Adrenal gland (tissue), 5 donors: ENCODE measurements around the gene SNCG.

Experiments used
- POLR2A ChIP-seq, 2 donors: fragments of 450-650 bp; IDR thresholded peaks; one replicate each; pipeline ENCODE4 v1.6.1; 2017; ENCODE audit warnings: antibody characterized with exemption in 2 of 2, mild to moderate bottlenecking in 2 of 2, moderate library complexity in 1 of 2
- TF ChIP-seq, protein P1 (sequence below), 6 experiments: fragments of 450-650 bp in 4 of 6; fragments of 200-600 bp in 2 of 6; sonication (generic) in 1 of 6; IDR thresholded peaks; 1 replicate in 5 of 6; 2 replicates in 1 of 6; pipeline versions ENCODE4 v1.5.1 to v1.8.0; 2016 to 2021; ENCODE audit warnings: antibody characterized with exemption in 6 of 6, mild to moderate bottlenecking in 2 of 6, moderate library complexity in 1 of 6
- donor health status: DM: no; HTN: no; CAD: no.

DNA sequence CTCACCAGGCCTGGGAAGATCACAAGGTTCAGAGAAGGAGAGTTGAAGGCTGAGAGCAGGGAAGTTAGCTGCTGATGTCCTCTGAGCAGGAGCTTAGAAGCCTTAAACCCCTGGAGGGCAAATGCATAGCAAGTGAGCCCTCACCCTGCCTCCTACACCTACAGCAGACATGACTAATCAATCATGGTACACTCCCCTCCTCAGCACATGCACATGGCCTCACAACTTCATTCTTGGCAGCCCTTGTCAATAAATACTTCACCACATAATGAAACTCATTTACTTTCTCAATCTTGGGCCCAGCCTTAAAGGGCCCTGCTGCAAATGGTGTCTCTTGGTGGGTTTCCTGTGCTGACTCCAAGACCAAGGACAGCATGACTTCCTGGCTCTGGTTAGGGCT, 13.9 kb upstream of the SNCG start:
- TF ChIP-seq, protein P1, sequence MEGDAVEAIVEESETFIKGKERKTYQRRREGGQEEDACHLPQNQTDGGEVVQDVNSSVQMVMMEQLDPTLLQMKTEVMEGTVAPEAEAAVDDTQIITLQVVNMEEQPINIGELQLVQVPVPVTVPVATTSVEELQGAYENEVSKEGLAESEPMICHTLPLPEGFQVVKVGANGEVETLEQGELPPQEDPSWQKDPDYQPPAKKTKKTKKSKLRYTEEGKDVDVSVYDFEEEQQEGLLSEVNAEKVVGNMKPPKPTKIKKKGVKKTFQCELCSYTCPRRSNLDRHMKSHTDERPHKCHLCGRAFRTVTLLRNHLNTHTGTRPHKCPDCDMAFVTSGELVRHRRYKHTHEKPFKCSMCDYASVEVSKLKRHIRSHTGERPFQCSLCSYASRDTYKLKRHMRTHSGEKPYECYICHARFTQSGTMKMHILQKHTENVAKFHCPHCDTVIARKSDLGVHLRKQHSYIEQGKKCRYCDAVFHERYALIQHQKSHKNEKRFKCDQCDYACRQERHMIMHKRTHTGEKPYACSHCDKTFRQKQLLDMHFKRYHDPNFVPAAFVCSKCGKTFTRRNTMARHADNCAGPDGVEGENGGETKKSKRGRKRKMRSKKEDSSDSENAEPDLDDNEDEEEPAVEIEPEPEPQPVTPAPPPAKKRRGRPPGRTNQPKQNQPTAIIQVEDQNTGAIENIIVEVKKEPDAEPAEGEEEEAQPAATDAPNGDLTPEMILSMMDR (IDR thresholded peaks at IDR 0.05): no peak
- TF ChIP-seq POLR2A (IDR thresholded peaks at IDR 0.05): no peak
